Measurements from ENCODE around the gene NELFA.

DNA sequence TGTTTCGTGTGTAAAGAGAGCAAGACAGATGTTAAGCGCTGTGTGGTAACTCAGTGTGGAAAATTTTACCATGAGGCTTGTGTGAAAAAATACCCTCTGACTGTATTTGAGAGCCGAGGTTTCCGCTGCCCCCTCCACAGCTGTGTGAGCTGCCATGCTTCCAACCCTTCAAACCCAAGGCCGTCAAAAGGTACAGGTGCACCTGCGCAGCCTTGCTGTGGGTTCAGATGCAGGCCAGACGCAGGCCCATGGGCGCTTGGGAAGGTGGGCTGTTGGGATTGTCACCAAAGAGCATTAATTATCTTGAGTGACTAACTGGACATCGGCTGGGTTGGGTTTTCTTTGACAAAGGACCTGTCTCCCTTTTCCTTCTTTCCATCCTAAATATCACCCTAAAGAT is 55.4 kb downstream of the NELFA start:
- TF ChIP-seq, protein P1, sequence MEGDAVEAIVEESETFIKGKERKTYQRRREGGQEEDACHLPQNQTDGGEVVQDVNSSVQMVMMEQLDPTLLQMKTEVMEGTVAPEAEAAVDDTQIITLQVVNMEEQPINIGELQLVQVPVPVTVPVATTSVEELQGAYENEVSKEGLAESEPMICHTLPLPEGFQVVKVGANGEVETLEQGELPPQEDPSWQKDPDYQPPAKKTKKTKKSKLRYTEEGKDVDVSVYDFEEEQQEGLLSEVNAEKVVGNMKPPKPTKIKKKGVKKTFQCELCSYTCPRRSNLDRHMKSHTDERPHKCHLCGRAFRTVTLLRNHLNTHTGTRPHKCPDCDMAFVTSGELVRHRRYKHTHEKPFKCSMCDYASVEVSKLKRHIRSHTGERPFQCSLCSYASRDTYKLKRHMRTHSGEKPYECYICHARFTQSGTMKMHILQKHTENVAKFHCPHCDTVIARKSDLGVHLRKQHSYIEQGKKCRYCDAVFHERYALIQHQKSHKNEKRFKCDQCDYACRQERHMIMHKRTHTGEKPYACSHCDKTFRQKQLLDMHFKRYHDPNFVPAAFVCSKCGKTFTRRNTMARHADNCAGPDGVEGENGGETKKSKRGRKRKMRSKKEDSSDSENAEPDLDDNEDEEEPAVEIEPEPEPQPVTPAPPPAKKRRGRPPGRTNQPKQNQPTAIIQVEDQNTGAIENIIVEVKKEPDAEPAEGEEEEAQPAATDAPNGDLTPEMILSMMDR (conservative IDR thresholded peaks at IDR 0.05 in 1 of 2, IDR thresholded peaks at IDR 0.05 in 1 of 2; ENCODE audit: low read depth in 1 of 2, low read length in 2 of 2), result no peak
- no peak for TF ChIP-seq EZH2 (IDR thresholded peaks at IDR 0.05; ENCODE audit: low read length, missing control alignments)

Measured in fibroblast of lung (primary cell).